Activated naive CD4-positive, alpha-beta T cell treated with anti-CD3 and anti-CD28 coated beads, Interleukin-2, amount 10 ng/mL, durations not matched to agents 7 days and 5 days (primary cell): Measurements from ENCODE around the gene LPIN3.

ENCODE experiments used
- CTCF ChIA-PET: fragments of 350-600 bp; sonication (Branson Sonifier 250); formaldehyde crosslinking; loops from one replicate; lab custom pipeline; 2021; ENCODE audit warnings: antibody characterized with exemption; lab: Charles Lee
- DNase-seq: peaks from one replicate; pipeline ENCODE4 v3.0.0-alpha.2; 2020
- H3K27ac Mint-ChIP-seq: one replicate; pipeline ENCODE4 v1.8.0; 2021; ENCODE audit warnings: mild to moderate bottlenecking, moderate library complexity, mixed read lengths
- H3K27me3 Mint-ChIP-seq: one replicate; pipeline ENCODE4 v1.8.0; 2021; ENCODE audit warnings: mild to moderate bottlenecking, mixed read lengths
- H3K36me3 Mint-ChIP-seq: one replicate; pipeline ENCODE4 v1.8.0; 2021; ENCODE audit warnings: mixed read lengths
- H3K4me1 Mint-ChIP-seq: one replicate; pipeline ENCODE4 v1.8.0; 2021; ENCODE audit warnings: mixed read lengths
- H3K4me3 Mint-ChIP-seq: one replicate; pipeline ENCODE4 v1.8.0; 2021; ENCODE audit warnings: mild to moderate bottlenecking, moderate library complexity, mixed read lengths
- H3K9me3 Mint-ChIP-seq: one replicate; pipeline ENCODE4 v1.8.0; 2021; ENCODE audit warnings: mixed read lengths

The LPIN3 gene

DNA sequence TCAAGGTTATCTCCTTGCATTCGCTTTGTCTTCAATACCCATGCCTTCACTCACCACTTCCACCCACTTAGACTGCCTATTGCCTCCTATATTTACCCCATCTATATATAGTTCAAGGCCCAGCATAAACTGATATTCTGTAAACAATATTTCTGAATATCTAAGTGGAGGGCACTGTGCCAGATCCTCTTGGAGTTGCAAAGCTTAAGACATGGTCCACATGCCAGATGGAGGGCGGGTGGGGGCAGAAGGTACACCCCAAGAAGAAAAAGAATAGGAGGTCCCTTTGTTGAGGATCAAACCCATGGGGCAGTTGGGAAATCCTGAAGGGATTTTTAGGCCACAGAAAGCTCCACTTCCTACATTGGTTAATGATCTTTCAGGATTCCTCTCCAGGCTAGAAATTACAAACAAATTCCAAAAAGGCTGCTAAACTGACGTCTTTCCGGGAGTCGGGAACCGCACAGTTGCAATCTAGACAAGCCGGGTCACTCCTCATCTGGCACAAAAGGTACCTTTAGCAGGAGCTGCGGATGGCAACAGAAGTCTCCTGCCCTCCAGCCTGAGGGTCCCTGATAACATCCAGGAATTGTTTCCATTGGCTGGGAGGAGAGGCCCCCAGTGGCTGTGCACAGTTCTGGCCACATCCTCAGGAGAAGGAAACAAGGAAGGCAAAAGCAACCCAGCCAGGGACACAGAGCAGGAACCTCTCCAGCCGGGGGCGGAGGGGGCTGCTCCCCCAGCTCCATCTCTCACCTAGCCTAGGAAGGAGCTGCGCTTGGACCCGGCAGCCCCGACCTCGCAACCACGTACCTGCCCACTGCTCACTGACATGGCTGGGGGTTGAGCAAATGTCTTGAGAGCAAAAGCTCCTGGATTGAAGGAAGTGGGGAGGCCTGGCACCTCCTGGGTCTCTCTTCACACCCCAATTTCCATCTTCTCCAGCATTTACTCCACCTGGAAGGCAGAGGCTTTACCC lies 5.9 kb upstream of the LPIN3 start:
- Mint-ChIP-seq H3K36me3 (no peaks in the 10 kb centered on the region), H3K4me3 (no peak overlapping the region), H3K9me3 (no peaks in the 10 kb centered on the region), H3K27me3 (peaks cover 37% of the 10 kb centered on the region), H3K4me1 (peaks cover 6% of the 10 kb centered on the region), H3K27ac (no peak overlapping the region)
- no peak for DNase-seq
- CTCF ChIA-PET = interaction anchor here (1.2 kb wide), 1 partner anchor 76 kb away, joined by 3 read pairs; no protein-coding TSS in a partner anchor

DNA sequence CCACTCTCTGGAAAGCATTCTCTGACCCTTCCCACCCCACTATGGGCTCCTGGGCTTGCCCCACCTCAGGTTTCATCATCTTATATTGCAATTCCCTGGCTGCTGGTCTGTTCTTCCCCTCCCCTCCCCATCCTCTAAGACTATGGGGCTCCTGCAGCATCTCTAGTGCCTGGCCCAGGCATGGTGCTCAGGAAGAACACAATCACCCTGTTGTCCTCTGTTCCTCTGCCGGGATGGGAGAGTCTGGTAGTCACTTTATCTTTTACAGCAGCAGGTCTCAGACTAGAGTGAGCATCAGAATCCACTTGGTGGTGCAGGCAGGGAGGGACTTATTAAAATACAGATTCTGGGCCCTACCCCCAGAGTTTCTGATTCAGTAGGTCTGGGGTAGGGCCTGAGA lies 5.0 kb upstream of the LPIN3 start:
- Mint-ChIP-seq H3K27me3 (peaks cover 41% of the 10 kb centered on the region), H3K9me3 (no peaks in the 10 kb centered on the region), H3K4me3 (no peak overlapping the region), H3K36me3 (no peaks in the 10 kb centered on the region), H3K27ac (no peak overlapping the region), H3K4me1 (peaks cover 12% of the 10 kb centered on the region)
- CTCF ChIA-PET = no interaction called here
- DNase-seq = no peak

DNA sequence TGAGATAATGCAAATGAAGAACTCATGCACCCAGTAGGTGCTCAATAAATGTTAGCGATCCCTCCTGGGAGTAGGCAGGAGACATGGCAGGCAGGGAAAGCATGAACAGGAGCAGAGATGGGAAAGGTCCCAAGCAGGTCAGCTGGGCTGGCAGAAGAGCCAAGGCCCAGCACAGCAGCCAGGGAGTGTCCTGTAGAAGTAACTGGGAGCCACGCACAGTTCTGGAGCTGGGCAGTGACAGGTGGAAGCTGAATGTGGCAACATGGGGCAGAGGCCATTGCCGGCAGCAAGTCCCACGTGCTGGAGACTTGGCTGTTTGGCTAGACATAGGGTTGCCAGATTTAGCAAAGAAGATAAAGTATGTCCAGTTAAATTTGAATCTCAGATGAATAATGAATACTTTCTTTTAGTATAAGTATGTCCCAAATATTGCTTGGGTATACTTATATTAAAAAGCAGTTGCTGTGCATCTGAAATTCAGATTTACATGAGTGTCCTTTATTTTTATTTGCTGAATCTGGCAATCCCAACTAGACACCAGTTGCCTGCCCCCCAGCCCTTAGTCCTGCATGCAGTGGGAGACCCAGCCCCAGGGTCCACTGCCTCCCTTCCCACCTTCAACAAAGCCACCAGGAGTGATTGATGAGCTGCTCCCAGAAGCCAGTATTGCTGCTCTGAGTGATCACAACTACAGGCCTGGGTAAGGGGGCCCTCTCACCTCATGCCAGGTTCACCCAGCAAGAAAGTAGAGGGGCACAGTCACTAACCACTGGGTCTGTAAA lies 3.7 kb upstream of the LPIN3 start:
- Mint-ChIP-seq H3K27ac (no peak overlapping the region), H3K27me3 (peaks cover 40% of the 10 kb centered on the region), H3K9me3 (no peaks in the 10 kb centered on the region), H3K4me3 (no peak overlapping the region), H3K4me1 (peaks cover 13% of the 10 kb centered on the region), H3K36me3 (no peaks in the 10 kb centered on the region)
- CTCF ChIA-PET = interaction anchor here (0.8 to 5.1 kb wide), 6 partner anchors 7 to 345 kb away, joined by 3 to 41 read pairs (median 5); no protein-coding TSS in a partner anchor
- DNase-seq = no peak

GRCh38 chr20:41339957-41340326 lies 679 bp upstream of the LPIN3 start:
- H3K27me3 Mint-ChIP-seq = peaks cover 34% of the 10 kb centered on the region
- H3K36me3 Mint-ChIP-seq = no peaks in the 10 kb centered on the region
- DNase-seq = peak; percentile 88
- H3K4me3 Mint-ChIP-seq = peak overlapping the region; percentile 58
- H3K9me3 Mint-ChIP-seq = no peaks in the 10 kb centered on the region
- CTCF ChIA-PET = interaction anchor here (0.6 to 5.1 kb wide), 22 partner anchors 11 to 377 kb away, joined by 3 to 41 read pairs (median 4); no protein-coding TSS in a partner anchor
- no peak overlapping the region for H3K27ac Mint-ChIP-seq
- peaks cover 13% of the 10 kb centered on the region for H3K4me1 Mint-ChIP-seq

DNA sequence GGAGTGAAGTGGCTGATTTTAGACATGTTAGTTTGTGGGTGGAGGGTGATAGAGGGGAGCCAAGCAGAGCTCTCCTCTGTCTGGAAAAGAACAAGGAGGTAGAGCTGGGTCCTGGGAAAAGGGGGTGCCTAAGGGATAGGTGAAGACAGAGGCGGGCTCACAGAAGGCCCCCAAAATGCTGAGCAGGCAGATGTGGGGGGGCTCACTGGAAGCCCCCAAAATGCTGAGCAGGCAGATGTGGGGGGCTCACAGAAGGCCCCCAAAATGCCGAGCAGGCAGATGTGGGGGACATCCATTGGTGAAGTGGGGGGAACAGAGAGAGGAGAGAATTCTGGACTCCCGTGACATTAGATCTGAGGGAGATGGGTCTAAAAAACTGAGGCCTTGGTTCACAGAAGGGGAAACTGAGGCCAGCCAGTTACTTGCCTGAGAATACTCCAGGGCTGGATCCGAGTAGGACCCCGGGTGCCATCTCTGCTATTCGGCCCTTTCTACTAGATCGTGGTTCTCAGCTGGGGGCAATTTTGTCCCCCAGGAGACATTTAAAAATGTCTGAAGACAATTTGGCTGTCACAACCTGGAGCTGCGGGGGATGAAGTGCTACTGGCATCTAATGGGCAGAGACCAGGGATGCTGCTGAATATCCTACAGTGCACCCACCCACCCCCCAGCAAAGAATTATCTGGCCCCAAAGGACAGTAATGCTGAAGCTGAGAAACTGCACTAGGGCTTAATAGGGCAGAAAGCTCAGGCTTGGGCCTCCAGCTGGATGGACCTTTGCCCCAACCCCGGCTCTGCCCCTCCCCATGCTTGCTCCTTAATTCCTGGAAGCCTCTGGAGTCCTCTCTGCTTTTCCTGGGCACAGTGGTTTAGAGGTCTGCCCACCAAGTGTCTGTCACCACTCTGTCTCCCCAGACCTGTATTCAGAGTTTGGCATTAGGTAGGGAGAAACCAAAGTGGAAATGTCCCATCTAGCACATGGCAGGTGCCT lies 2.1 kb downstream of the LPIN3 start:
- DNase-seq = no peak
- Mint-ChIP-seq H3K27ac (no peak overlapping the region), H3K9me3 (no peaks in the 10 kb centered on the region), H3K4me1 (peaks cover 13% of the 10 kb centered on the region), H3K36me3 (no peaks in the 10 kb centered on the region), H3K27me3 (peaks cover 23% of the 10 kb centered on the region), H3K4me3 (no peak overlapping the region)
- CTCF ChIA-PET = interaction anchor here (2.6 to 2.7 kb wide), 2 partner anchors 68 to 208 kb away, joined by 7 to 17 read pairs; no protein-coding TSS in a partner anchor

DNA sequence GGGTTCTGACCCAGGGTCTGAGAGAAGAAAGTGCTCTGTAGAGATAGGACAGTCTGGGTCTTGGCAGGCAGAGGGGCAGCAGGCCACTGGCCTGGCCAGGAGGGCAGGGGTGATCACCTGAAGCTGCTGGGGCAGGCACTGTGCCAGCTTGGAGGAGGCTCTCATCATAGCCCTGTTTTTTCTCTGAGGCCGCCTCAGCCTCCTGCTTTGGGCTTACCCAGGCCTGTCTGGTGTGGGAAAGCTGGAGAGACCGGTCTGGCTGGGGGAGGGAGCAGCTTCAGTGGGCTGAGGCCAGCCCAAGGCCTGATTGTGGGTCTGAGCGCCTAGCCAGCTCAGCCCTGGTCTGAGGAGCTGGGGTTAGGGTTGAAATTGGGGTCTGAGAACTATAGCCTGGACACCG lies 3.9 kb downstream of the LPIN3 start:
- H3K4me3 Mint-ChIP-seq = no peak overlapping the region
- H3K9me3 Mint-ChIP-seq = no peaks in the 10 kb centered on the region
- H3K27ac Mint-ChIP-seq = no peak overlapping the region
- peaks cover 17% of the 10 kb centered on the region for H3K27me3 Mint-ChIP-seq
- H3K36me3 Mint-ChIP-seq = no peaks in the 10 kb centered on the region
- CTCF ChIA-PET = interaction anchor here (0.6 to 0.7 kb wide), 2 partner anchors 171 to 604 kb away, joined by 3 read pairs; no protein-coding TSS in a partner anchor
- H3K4me1 Mint-ChIP-seq = peaks cover 12% of the 10 kb centered on the region
- no peak for DNase-seq

DNA sequence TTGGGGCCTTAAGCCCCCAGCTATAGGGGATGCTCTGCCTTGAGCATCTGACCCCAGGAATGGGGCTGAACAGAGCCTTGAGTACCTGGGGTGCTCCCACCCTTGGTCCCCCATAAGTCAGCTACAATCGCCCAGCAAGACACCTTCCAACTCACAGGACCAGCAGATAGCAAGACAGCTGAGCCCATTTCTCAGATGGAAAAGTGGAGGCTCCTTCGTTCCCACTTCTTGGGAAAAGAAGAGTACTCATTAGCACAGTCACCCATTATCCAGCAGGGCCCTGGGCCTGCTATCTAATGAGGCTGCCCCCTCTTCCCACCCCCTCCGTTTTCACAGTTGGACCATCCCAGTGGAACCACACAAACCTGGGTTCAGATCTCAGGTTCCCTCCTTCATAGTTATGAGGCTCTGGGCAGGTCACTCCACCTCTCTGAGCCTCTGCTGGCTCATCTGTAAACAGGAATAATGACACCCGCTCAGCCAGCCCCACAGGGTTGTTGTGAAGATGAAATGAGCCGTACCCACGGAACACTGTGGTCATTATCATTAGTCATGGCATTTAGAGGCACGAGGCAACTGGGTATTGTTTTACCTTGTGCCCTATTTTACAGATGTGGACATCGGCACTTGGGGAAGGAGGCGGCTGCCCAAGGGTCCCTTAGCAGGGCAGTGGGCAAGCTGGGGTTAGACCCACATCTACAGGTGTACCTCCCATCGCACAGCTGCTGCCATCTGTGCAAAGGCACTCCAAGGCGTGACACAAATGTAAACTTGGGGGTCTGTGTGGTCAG lies 4.5 kb downstream of the LPIN3 start:
- Mint-ChIP-seq H3K4me3 (no peak overlapping the region), H3K27ac (no peak overlapping the region), H3K9me3 (no peaks in the 10 kb centered on the region), H3K4me1 (peaks cover 6% of the 10 kb centered on the region), H3K36me3 (no peaks in the 10 kb centered on the region), H3K27me3 (peaks cover 11% of the 10 kb centered on the region)
- no peak for DNase-seq
- CTCF ChIA-PET = interaction anchor here (0.6 kb wide), 1 partner anchor 604 kb away, joined by 3 read pairs; no protein-coding TSS in a partner anchor

GRCh38 chr20:41345729-41346067 lies 5.1 kb downstream of the LPIN3 start:
- Mint-ChIP-seq H3K36me3 (no peaks in the 10 kb centered on the region), H3K4me1 (no peaks in the 10 kb centered on the region), H3K27ac (no peak overlapping the region), H3K9me3 (no peaks in the 10 kb centered on the region), H3K4me3 (no peak overlapping the region), H3K27me3 (peaks cover 12% of the 10 kb centered on the region)
- CTCF ChIA-PET = no interaction called here
- no peak for DNase-seq

DNA sequence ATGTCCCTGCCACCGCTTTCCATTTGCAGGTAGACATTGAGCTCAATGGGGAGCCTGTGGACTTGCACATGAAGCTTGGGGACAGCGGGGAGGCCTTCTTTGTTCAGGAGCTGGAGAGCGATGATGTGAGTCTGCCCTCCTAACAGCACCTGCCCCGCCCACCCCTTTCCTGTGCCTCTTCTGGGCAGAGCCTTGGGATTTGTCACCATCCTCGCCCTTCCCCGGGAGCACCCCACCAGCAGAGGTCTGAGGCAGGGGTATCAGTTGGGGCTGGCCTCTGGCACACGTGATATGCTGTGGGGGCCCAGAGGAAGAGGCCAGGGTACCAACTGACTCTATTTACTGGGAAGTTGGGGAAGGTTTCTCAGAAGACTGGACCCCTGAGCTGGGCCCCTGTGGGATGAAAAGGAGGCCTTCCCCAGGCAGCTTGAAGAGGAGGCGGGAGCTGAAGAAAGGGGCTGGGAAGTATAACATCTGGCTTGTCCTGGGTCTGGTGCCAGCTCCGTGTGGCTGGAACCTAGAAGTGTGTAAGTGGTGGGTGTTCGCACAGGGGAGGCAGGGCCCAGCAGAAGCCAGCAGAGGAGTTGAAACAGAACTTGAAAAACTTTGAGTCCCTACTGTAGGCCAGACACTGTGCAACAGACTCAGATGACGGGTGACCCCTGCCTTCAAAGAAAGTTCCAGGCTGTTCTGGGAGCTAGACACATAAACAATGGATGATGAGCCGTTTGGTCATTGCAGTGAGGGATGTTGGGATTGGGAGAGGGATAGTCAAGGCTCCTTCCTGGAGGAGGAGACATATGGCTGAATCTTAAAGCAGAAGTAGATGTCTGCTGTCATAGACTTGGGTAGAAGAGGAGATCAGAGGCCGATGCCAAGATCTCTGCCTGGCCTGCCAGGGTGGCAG lies 7.2 kb downstream of the LPIN3 start:
- Mint-ChIP-seq H3K4me1 (no peaks in the 10 kb centered on the region), H3K9me3 (no peaks in the 10 kb centered on the region), H3K27me3 (peaks cover 8% of the 10 kb centered on the region), H3K27ac (no peak overlapping the region), H3K36me3 (no peaks in the 10 kb centered on the region), H3K4me3 (no peak overlapping the region)
- DNase-seq = no peak
- CTCF ChIA-PET = interaction anchor here (1.1 kb wide), 1 partner anchor 252 kb away, joined by 3 read pairs; no protein-coding TSS in a partner anchor

DNA sequence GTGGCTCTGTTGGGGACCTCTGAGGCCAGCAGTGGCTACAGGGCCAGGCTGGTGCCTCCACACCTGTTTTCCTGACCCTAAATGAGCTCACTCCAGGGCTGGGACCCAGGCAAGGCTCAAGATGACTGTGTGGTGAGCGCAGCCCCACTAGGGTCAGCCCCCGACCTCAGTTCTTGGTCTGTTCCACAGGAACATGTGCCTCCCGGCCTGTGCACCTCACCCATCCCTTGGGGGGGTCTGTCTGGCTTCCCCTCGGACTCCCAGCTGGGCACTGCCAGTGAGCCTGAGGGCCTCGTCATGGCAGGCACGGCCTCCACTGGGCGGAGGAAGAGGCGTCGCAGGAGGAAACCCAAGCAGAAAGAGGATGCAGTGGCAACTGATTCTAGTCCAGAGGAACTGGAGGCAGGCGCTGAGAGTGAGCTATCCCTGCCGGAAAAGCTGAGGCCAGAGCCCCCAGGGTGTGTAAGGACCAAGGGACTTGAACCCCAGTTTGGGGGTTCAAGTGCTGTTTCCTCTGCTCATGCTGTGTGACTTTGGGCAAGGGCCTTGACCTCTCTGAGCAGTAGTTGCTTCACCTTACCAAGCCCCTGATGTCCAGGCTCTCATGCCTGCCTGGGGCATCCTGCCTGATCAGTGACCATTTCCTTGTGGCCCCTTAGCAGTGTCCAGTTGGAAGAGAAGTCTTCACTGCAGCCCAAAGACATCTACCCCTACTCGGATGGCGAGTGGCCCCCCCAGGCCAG lies 8.0 kb downstream of the LPIN3 start:
- CTCF ChIA-PET = interaction anchor here (1.1 kb wide), 1 partner anchor 253 kb away, joined by 3 read pairs; no protein-coding TSS in a partner anchor
- Mint-ChIP-seq H3K27me3 (peaks cover 8% of the 10 kb centered on the region), H3K4me1 (no peaks in the 10 kb centered on the region), H3K36me3 (no peaks in the 10 kb centered on the region), H3K27ac (no peak overlapping the region), H3K9me3 (no peaks in the 10 kb centered on the region), H3K4me3 (no peak overlapping the region)
- DNase-seq = no peak

- DNase-seq = no peak
- no peak overlapping the region for H3K4me3 Mint-ChIP-seq
Observed at GRCh38 chr20:41349266-41349665, 8.6 kb downstream of the LPIN3 start.

More at GRCh38 chr20:41349266-41349665, 8.6 kb downstream of the LPIN3 start:
- Mint-ChIP-seq H3K27ac (no peak overlapping the region), H3K4me1 (no peaks in the 10 kb centered on the region), H3K9me3 (no peaks in the 10 kb centered on the region), H3K36me3 (no peaks in the 10 kb centered on the region), H3K27me3 (peaks cover 8% of the 10 kb centered on the region)
- CTCF ChIA-PET = no interaction called here
